Right lobe of liver (tissue), 6 donors: ENCODE measurements around the gene FGF3. TPM values are rescaled to one million over a fixed set of nuclear protein-coding genes. Genes with fewer than 3 reads are reported as not detected.

Experiments
- ATAC-seq, 4 donors: fragments of 200-7000 bp; cut with Tn5 transposase; one replicate each; pipeline ENCODE4 v1.9.1; 2020; ENCODE audit warnings: mild to moderate bottlenecking in 4 of 4, moderate library complexity in 4 of 4
- DNase-seq, 3 donors: peaks; one replicate each; pipeline ENCODE4 v3.0.0-alpha.2; 2020
- H3K27ac ChIP-seq, 3 donors: fragments of 200-600 bp; one replicate each; pipeline ENCODE4 v1.8.0; 2022
- H3K27me3 ChIP-seq, 2 donors: fragments of 200-600 bp; one replicate each; pipeline ENCODE4 v1.8.0; 2022
- H3K36me3 ChIP-seq, 4 donors: fragments of 200-600 bp; sonication (generic) in 1 of 4; one replicate each; pipeline versions ENCODE4 v1.5.1 to v1.8.0; 2017 to 2022; ENCODE audit warnings: control low read depth in 1 of 4
- H3K4me1 ChIP-seq, 4 donors: fragments of 200-600 bp; sonication (generic) in 1 of 4; one replicate each; pipeline versions ENCODE4 v1.5.1 to v1.8.0; 2017 to 2022; ENCODE audit warnings: control low read depth in 1 of 4
- H3K4me3 ChIP-seq, 3 donors: fragments of 200-600 bp; one replicate each; pipeline ENCODE4 v1.8.0; 2022
- H3K9me3 ChIP-seq, 4 donors: fragments of 200-600 bp; sonication (generic) in 1 of 4; one replicate each; pipeline versions ENCODE4 v1.5.1 to v1.8.0; 2017 to 2022; ENCODE audit warnings: control low read depth in 1 of 4
- CTCF ChIP-seq, 4 donors: fragments of 200-600 bp in 3 of 4; fragments of 450-650 bp in 1 of 4; IDR thresholded peaks; one replicate each; pipeline versions ENCODE4 v1.5.1 to v1.8.0; 2016 to 2022; ENCODE audit warnings: antibody characterized with exemption in 4 of 4, mild to moderate bottlenecking in 2 of 4
- POLR2A ChIP-seq: fragments of 450-650 bp; IDR thresholded peaks from one replicate; pipeline ENCODE4 v1.6.1; 2017; ENCODE audit warnings: antibody characterized with exemption, mild to moderate bottlenecking
- WGBS: methylation state at CpG from one replicate; pipeline ENCODE4 v1.1.6; 2018; ENCODE audit warnings: low coverage, low lambda C conversion rate; ENCODE audit not compliant: insufficient coverage; ENCODE audit errors: missing lambda C conversion rate; 5-methylcytosine and 5-hydroxymethylcytosine counted together
- intact Hi-C, 2 donors: fragments of 100-400 bp; cut with DNase I; formaldehyde crosslinking; loops; one replicate each; pipeline versions ENCODE4 v1.11.2 to v1.14.1; 2022
- total RNA-seq, 6 experiments: library from RNA; depleted of rRNA in 2 of 6; stranded (reverse); fragments of >200 nt in 2 of 6; fragmentation: NEBNext Ultra II Directional in 3 of 6; extraction: Animal tissue kit (Norgen Biotek cat#: 25700) in 3 of 6; gene quantifications; one replicate each; pipeline versions ENCODE4 v1.1.0 to v1.2.4, GENCODE V29; 2016 to 2023
- donor health status: DM: no; HTN: yes; CAD: no.
- donor health status: DM: no; HTN: no; CAD: no.
- donor health status: DM: no; HTN: no; CAD: no.
- donor health status: DM: no; HTN: yes; CAD: no.
- donor health status: DM: no; HTN: yes; CAD: no.

The FGF3 gene
- total RNA-seq, 6 experiments from 2014 or later, result not detected

GRCh38 chr11:69842746-69843528, 23.7 kb upstream of the FGF3 start:
- Histone ChIP-seq H3K9me3 (no peaks in the 10 kb centered on the region), H3K36me3 (no peaks in the 10 kb centered on the region), H3K4me3 (no peak overlapping the region), H3K4me1 (no peaks in the 10 kb centered on the region), H3K27ac (no peak overlapping the region), H3K27me3 (no peaks in the 10 kb centered on the region)
- ATAC-seq, result no peak
- intact Hi-C loops, result no loop called here
- TF ChIP-seq POLR2A, result no peak
- no peak for TF ChIP-seq CTCF (IDR thresholded peaks at IDR 0.05)
- DNase-seq, result no peak
- 45% methylated on average over 5 of the region's 7 CpGs for WGBS

GRCh38 chr11:69841859-69842698, 22.9 kb upstream of the FGF3 start:
- Histone ChIP-seq H3K4me3 (no peak overlapping the region), H3K4me1 (no peaks in the 10 kb centered on the region), H3K9me3 (no peaks in the 10 kb centered on the region), H3K36me3 (no peaks in the 10 kb centered on the region), H3K27ac (no peak overlapping the region), H3K27me3 (no peaks in the 10 kb centered on the region)
- intact Hi-C loops, result no loop called here
- DNase-seq (no peak), ATAC-seq (peak; percentile 55 to 67 (median 61))
- TF ChIP-seq POLR2A (no peak), CTCF (IDR thresholded peaks at IDR 0.05) (peak; percentile 38 to 55 (median 44))
- 48% methylated on average over 8 of the region's 13 CpGs for WGBS

DNA sequence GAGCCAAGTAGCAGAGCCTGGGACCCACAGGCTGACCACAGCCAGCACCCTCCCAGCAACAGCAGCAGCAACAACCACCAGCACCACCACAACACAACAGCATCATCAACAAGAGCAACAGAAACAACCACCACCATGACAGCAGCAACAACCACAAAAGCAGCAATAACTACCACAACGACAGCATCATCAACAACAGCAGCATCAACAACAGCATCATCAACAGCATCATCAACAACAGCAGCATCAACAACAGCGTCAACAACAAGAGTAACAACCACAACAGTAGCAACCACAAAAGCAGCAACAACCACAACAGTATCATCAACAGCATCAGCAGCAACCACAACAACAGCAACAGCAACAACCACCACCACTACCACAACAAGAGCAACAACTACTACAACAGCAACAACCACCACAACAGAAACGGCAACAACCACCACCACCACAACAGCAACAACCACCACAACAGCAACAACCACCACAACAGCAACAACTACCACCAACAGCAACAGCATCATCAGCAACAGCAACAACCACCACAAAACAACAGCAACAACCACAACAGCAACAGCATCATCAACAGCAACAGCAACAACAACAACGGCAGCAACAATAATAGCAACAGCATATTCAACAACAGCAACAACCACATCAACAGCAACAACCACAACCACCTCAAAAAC, 22.1 kb upstream of the FGF3 start:
- DNase-seq (no peak), ATAC-seq (no peak)
- Histone ChIP-seq H3K36me3 (no peaks in the 10 kb centered on the region), H3K9me3 (no peaks in the 10 kb centered on the region), H3K27me3 (no peaks in the 10 kb centered on the region), H3K27ac (no peak overlapping the region), H3K4me1 (no peaks in the 10 kb centered on the region), H3K4me3 (no peak overlapping the region)
- intact Hi-C loops, result no loop called here
- 31% methylated on average over 2 of the region's 4 CpGs for WGBS
- TF ChIP-seq CTCF (IDR thresholded peaks at IDR 0.05), result no peak
- no peak for TF ChIP-seq POLR2A

DNA sequence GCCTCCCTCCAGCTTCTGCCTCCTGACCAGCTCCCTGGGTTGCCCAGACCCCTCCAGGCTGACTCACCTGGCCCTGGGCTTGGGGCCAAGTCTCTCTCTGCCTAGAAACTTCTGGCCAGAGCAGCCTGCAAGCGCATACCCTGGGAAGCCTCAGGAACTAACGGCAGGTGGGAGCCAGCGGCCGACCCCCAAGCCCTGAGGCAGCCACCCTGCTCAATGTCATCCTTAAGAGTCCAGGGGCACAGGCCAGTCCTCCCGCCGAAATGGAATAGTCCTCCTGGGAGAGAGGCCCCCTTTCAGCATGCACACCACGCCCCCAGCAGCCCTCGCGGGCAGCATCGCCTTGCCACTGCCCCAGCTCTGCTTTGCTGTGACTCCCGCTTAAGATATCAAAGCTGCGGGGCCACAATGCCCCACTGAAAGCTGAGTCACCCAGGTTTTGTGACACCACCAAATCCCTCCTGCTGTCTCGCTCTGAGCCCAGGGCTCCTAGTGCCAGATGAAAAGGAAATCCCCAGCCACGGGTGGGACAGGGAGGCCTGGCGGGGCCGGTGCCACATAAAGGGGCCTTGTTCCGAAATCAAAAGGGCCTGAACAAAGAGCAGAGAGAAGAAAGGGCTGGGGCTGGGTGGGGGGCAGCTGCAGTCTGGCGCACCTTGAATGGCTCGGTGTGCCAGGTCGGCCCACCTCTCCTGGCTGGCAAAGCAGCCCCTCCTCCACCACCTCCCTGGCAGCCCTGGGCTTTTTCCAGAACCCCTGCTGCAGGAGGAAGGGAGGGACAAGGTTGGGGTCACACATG, 21.4 kb upstream of the FGF3 start:
- Histone ChIP-seq H3K4me1 (no peaks in the 10 kb centered on the region), H3K27me3 (no peaks in the 10 kb centered on the region), H3K9me3 (no peaks in the 10 kb centered on the region), H3K27ac (no peak overlapping the region), H3K36me3 (no peaks in the 10 kb centered on the region), H3K4me3 (no peak overlapping the region)
- WGBS, result 62% methylated on average over 5 of the region's 20 CpGs
- intact Hi-C loops, result no loop called here
- no peak for ATAC-seq
- DNase-seq, result peak in 1 of 3 donors; percentile 49
- TF ChIP-seq POLR2A, result no peak
- no peak for TF ChIP-seq CTCF (IDR thresholded peaks at IDR 0.05)
